Fibroblast of lung (primary cell): Measurements from ENCODE around the gene NRSN2. TPM values are rescaled to one million over a fixed set of nuclear protein-coding genes. Genes with fewer than 3 reads are reported as not detected.
A peak's percentile ranks its signal among the peaks of the same experiment; 100 is the strongest.

Source experiments
- DNase-seq, 2 donors: peaks; one replicate each; pipeline versions ENCODE4 v3.0.0 to v3.0.0-alpha.2; 2010; ENCODE audit warnings: low read depth in 2 of 2
- H2AFZ ChIP-seq: 2 replicates; pipeline ENCODE4 v1.5.1; 2012; ENCODE audit warnings: low read length, control low read depth, inconsistent platforms
- H3K27ac ChIP-seq: 2 replicates; pipeline ENCODE4 v1.5.1; 2011; ENCODE audit warnings: low read length, control low read depth; ENCODE audit not compliant: insufficient read depth
- H3K27me3 ChIP-seq: 2 replicates; pipeline ENCODE4 v1.5.1; 2011; ENCODE audit warnings: mild to moderate bottlenecking, low read length; ENCODE audit not compliant: control insufficient read depth, insufficient read depth
- H3K36me3 ChIP-seq: 2 replicates; pipeline ENCODE4 v1.5.1; 2011; ENCODE audit warnings: low read length; ENCODE audit not compliant: control insufficient read depth, insufficient read depth
- H3K4me1 ChIP-seq: 2 replicates; pipeline ENCODE4 v1.5.1; 2011; ENCODE audit warnings: low read length; ENCODE audit not compliant: control insufficient read depth, insufficient read depth; ENCODE audit errors: extremely low read depth
- H3K4me2 ChIP-seq: 2 replicates; pipeline ENCODE4 v1.5.1; 2011; ENCODE audit warnings: low read length, control low read depth; ENCODE audit not compliant: insufficient read depth; ENCODE audit errors: extremely low read depth
- H3K4me3 ChIP-seq, 4 experiments: fragments of 200-600 bp in 1 of 4; sonication (generic) in 1 of 4; replicated peaks in 1 of 4; 2 replicates each; pipeline ENCODE4 v1.5.1; 2011 to 2016; ENCODE audit warnings: low read length in 4 of 4, low read depth in 3 of 4, mild to moderate bottlenecking in 3 of 4, control low read depth in 2 of 4, inconsistent platforms in 1 of 4, mixed read lengths in 1 of 4; ENCODE audit not compliant: insufficient read depth in 1 of 4; ENCODE audit errors: control extremely low read depth in 1 of 4
- H3K79me2 ChIP-seq: 2 replicates; pipeline ENCODE4 v1.5.1; 2012; ENCODE audit warnings: mild to moderate bottlenecking, low read length, inconsistent platforms; ENCODE audit not compliant: control insufficient read depth, insufficient read depth
- H3K9ac ChIP-seq: 2 replicates; pipeline ENCODE4 v1.5.1; 2011; ENCODE audit warnings: mild to moderate bottlenecking, low read length, control low read depth; ENCODE audit not compliant: insufficient read depth
- H3K9me3 ChIP-seq: 2 replicates; pipeline ENCODE4 v1.5.1; 2012; ENCODE audit warnings: low read depth, low read length; ENCODE audit not compliant: control insufficient read depth, insufficient read depth
- H4K20me1 ChIP-seq: 2 replicates; pipeline ENCODE4 v1.5.1; 2011; ENCODE audit warnings: low read length; ENCODE audit not compliant: control insufficient read depth, insufficient read depth; ENCODE audit errors: extremely low read depth
- CTCF ChIP-seq, 2 donors: IDR thresholded peaks in 1 of 2; conservative IDR thresholded peaks in 1 of 2; 1 replicate in 1 of 2; 2 replicates in 1 of 2; pipeline ENCODE4 v1.5.1; 2011 to 2012; ENCODE audit warnings: low read length in 2 of 2, control low read depth in 1 of 2, inconsistent platforms in 1 of 2, low read depth in 1 of 2, mild to moderate bottlenecking in 1 of 2
- EZH2 ChIP-seq: IDR thresholded peaks from 2 replicates; pipeline ENCODE4 v1.5.1; 2012; ENCODE audit warnings: low read length, control low read depth, mild to moderate bottlenecking; ENCODE audit errors: missing control alignments
- polyA plus RNA-seq, 2 donors: library from polyadenylated mRNA; depleted of rRNA in 1 of 2; stranded (reverse) in 1 of 2; unstranded in 1 of 2; fragments of >200 nt; gene quantifications; 2 replicates each; pipeline ENCODE4 v1.2.1, GENCODE V29; 2011 to 2012; ENCODE audit warnings: missing spikeins in 1 of 2
- total RNA-seq: library from RNA; depleted of rRNA; stranded (reverse); fragments of >200 nt; gene quantifications from 2 replicates; pipeline ENCODE4 v1.2.1, GENCODE V29; 2014

Gene NRSN2
- total and polyA plus RNA-seq, 2 donors (not counting 1 experiment from before 2014, with no cell fraction given) = 34.5 to 60.5 TPM

DNA sequence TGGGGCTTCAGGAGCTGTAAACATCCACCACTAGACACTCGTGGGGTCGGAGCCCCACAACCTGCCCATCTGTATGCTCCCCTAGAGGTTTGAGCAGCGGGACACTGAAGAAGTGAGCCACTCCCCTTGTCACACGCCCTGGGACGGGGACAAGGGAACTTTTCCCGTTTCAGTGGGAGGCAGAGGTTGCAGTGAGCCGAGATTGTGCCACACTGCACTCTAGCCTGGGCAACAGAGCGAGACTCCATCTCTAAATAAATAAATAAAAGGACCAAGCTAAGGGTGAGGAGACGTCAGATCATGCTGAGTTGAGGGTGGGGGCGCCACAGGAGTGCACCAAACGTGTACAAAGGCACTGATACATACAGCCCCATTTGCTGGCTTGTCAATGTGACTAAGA, 41.2 kb upstream of the NRSN2 start:
- Histone ChIP-seq H2AFZ (no peak overlapping the region), H4K20me1 (no peaks in the 10 kb centered on the region), H3K9me3 (no peaks in the 10 kb centered on the region), H3K4me3 (no peak overlapping the region), H3K79me2 (peaks cover 4% of the 10 kb centered on the region), H3K4me1 (peaks cover 14% of the 10 kb centered on the region), H3K36me3 (no peaks in the 10 kb centered on the region), H3K9ac (no peak overlapping the region), H3K4me2 (no peak overlapping the region), H3K27ac (no peak overlapping the region), H3K27me3 (no peaks in the 10 kb centered on the region)
- TF ChIP-seq CTCF (conservative IDR thresholded peaks at IDR 0.05 in 1 of 2, IDR thresholded peaks at IDR 0.05 in 1 of 2; ENCODE audit: low read depth in 1 of 2, low read length in 2 of 2) (no peak), EZH2 (no peak)
- DNase-seq = no peak

GRCh38 chr20:308427-309038, 38.4 kb upstream of the NRSN2 start:
- no peaks in the 10 kb centered on the region for H3K36me3 ChIP-seq
- H3K4me3 ChIP-seq = no peak overlapping the region
- no peaks in the 10 kb centered on the region for H4K20me1 ChIP-seq
- H3K27ac ChIP-seq = peak overlapping the region; percentile 97
- H3K4me1 ChIP-seq = peaks cover 9% of the 10 kb centered on the region
- H3K9ac ChIP-seq = no peak overlapping the region
- no peak for DNase-seq
- no peaks in the 10 kb centered on the region for H3K79me2 ChIP-seq
- H2AFZ ChIP-seq = no peak overlapping the region
- no peak for TF ChIP-seq EZH2
- no peak for TF ChIP-seq CTCF (conservative IDR thresholded peaks at IDR 0.05 in 1 of 2, IDR thresholded peaks at IDR 0.05 in 1 of 2; ENCODE audit: low read depth in 1 of 2, low read length in 2 of 2)
- no peaks in the 10 kb centered on the region for H3K27me3 ChIP-seq
- no peak overlapping the region for H3K4me2 ChIP-seq
- no peaks in the 10 kb centered on the region for H3K9me3 ChIP-seq

- no peaks in the 10 kb centered on the region for H3K79me2 ChIP-seq
- H3K9me3 ChIP-seq = no peaks in the 10 kb centered on the region
- H3K27ac ChIP-seq = peak overlapping the region; percentile 97
- H3K36me3 ChIP-seq = no peaks in the 10 kb centered on the region
- peak in 1 of 2 donors; percentile 76 for DNase-seq
- H3K4me1 ChIP-seq = peaks cover 11% of the 10 kb centered on the region
- H3K4me3 ChIP-seq = peak overlapping the region; percentile 20 to 65 (median 48)
- TF ChIP-seq EZH2 (no peak), CTCF (conservative IDR thresholded peaks at IDR 0.05 in 1 of 2, IDR thresholded peaks at IDR 0.05 in 1 of 2; ENCODE audit: low read depth in 1 of 2, low read length in 2 of 2) (peak in 1 of 2 donors; percentile 30)
- peak overlapping the region; percentile 86 for H3K4me2 ChIP-seq
- no peaks in the 10 kb centered on the region for H4K20me1 ChIP-seq
- H3K27me3 ChIP-seq = no peaks in the 10 kb centered on the region
- peak overlapping the region; percentile 75 for H3K9ac ChIP-seq
- H2AFZ ChIP-seq = peak overlapping the region; percentile 52
Observed at GRCh38 chr20:309306-309840, 37.5 kb upstream of the NRSN2 start.
